Natural killer cell (primary cell): Measurements from ENCODE around the gene EPHB2. TPM values are rescaled to one million over a fixed set of nuclear protein-coding genes. Genes with fewer than 3 reads are reported as not detected.

ENCODE experiments used
- ATAC-seq, 3 donors: fragments of 150-1000 bp in 2 of 3; fragments of 200-7000 bp in 1 of 3; cut with Tn5 transposase; 1 replicate in 1 of 3; 2 replicates in 2 of 3; pipeline ENCODE4 v1.10.0; 2021; ENCODE audit warnings: mild to moderate bottlenecking in 2 of 3, moderate library complexity in 2 of 3
- DNase-seq, 2 donors: peaks; one replicate each; pipeline versions ENCODE4 v3.0.0 to v3.0.0-alpha.2; 2013 to 2021; ENCODE audit warnings: mixed read lengths in 1 of 2
- H3K27ac ChIP-seq: one replicate; pipeline ENCODE4 v1.5.1; 2013; ENCODE audit warnings: mild to moderate bottlenecking, low read length
- H3K27me3 ChIP-seq: one replicate; pipeline ENCODE4 v1.6.1; 2013; ENCODE audit warnings: low read length; ENCODE audit not compliant: control insufficient read depth, insufficient read depth
- H3K36me3 ChIP-seq: one replicate; pipeline ENCODE4 v1.6.1; 2013; ENCODE audit warnings: low read length; ENCODE audit not compliant: control insufficient read depth, insufficient read depth
- H3K4me1 ChIP-seq: one replicate; pipeline ENCODE4 v1.6.1; 2013; ENCODE audit warnings: low read length; ENCODE audit not compliant: control insufficient read depth, insufficient read depth
- H3K4me3 ChIP-seq: one replicate; pipeline ENCODE4 v1.5.1; 2013; ENCODE audit warnings: low read length
- H3K9me3 ChIP-seq: one replicate; pipeline ENCODE4 v1.6.1; 2013; ENCODE audit warnings: low read length; ENCODE audit not compliant: control insufficient read depth, insufficient read depth
- H3K27ac Mint-ChIP-seq, 2 donors: one replicate each; pipeline ENCODE4 v1.8.0; 2022; ENCODE audit warnings: mild to moderate bottlenecking in 2 of 2, mixed read lengths in 2 of 2, moderate library complexity in 1 of 2
- H3K27me3 Mint-ChIP-seq, 2 donors: one replicate each; pipeline ENCODE4 v1.8.0; 2022; ENCODE audit warnings: low read depth in 2 of 2, mixed read lengths in 2 of 2
- H3K36me3 Mint-ChIP-seq: one replicate; pipeline ENCODE4 v1.8.0; 2022; ENCODE audit warnings: mixed read lengths
- H3K4me1 Mint-ChIP-seq, 2 donors: one replicate each; pipeline ENCODE4 v1.8.0; 2022; ENCODE audit warnings: mixed read lengths in 2 of 2
- H3K4me3 Mint-ChIP-seq: one replicate; pipeline ENCODE4 v1.8.0; 2022; ENCODE audit warnings: mild to moderate bottlenecking, moderate library complexity, mixed read lengths
- H3K9me3 Mint-ChIP-seq, 2 donors: one replicate each; pipeline ENCODE4 v1.8.0; 2022; ENCODE audit warnings: mixed read lengths in 2 of 2
- WGBS: methylation state at CpG from one replicate; pipeline ENCODE4 v1.1.7; 2013; ENCODE audit warnings: missing lambda C conversion rate; ENCODE audit not compliant: insufficient coverage; 5-methylcytosine and 5-hydroxymethylcytosine counted together
- intact Hi-C: fragments of 100-400 bp; cut with micrococcal nuclease; formaldehyde crosslinking; loops from one replicate; pipeline ENCODE4 v1.14.2; 2022
- total RNA-seq, 4 donors: library from RNA; stranded (reverse); fragments of 120-200 nt in 1 of 4; gene quantifications; one replicate each; pipeline versions ENCODE4 v1.2.3 to v1.2.4, GENCODE V29; 2013 to 2022
- TF ChIP-seq, protein P1 (sequence below): fragments of 200-600 bp; IDR thresholded peaks from one replicate; pipeline ENCODE4 v1.8.0; 2022; ENCODE audit warnings: antibody characterized with exemption

EPHB2 gene
- total RNA-seq, 3 donors from 2014 or later (not counting 1 experiment from before 2014, with no cell fraction given): 0.14 to 0.23 TPM; not detected in 1

DNA sequence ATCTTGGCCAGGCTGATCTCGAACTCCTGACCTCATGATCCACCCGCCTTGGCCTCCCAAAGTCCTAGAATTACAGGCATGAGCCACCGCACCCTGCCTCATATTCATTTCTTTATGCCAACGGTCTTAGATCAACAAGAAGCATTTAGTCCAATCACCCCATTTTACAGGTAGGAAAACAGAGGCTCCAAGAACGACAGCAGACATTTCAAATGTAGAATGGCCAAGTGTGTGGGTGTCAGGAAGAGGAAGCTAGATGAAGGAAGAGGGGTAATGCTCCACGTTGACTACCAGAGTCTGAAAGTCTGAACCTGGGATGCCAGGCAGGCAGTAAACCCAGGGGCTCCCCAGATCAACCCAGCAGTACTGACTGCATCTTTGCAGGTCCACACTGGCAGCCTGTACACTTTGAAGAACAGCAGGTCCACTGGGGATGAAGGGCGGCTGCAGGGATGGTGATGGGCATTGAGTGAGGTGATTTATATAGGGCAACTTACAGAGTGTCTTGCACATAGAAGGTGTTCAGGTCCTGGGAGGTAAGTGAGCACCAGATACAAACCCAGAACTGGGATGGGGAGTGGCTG lies 120.2 kb downstream of the EPHB2 start:
- Mint-ChIP-seq H3K4me3 (no peak overlapping the region), H3K9me3 (no peaks in the 10 kb centered on the region), H3K27ac (no peak overlapping the region), H3K36me3 (no peaks in the 10 kb centered on the region), H3K27me3 (peaks cover 0 to 1% of the 10 kb centered on the region in 2 donors), H3K4me1 (peaks cover 0 to 5% of the 10 kb centered on the region in 2 donors)
- ATAC-seq (no peak), DNase-seq (no peak)
- Histone ChIP-seq H3K27me3 (no peaks in the 10 kb centered on the region), H3K27ac (no peak overlapping the region), H3K4me1 (no peaks in the 10 kb centered on the region), H3K36me3 (no peaks in the 10 kb centered on the region), H3K4me3 (no peak overlapping the region), H3K9me3 (no peaks in the 10 kb centered on the region)
- TF ChIP-seq, protein P1, sequence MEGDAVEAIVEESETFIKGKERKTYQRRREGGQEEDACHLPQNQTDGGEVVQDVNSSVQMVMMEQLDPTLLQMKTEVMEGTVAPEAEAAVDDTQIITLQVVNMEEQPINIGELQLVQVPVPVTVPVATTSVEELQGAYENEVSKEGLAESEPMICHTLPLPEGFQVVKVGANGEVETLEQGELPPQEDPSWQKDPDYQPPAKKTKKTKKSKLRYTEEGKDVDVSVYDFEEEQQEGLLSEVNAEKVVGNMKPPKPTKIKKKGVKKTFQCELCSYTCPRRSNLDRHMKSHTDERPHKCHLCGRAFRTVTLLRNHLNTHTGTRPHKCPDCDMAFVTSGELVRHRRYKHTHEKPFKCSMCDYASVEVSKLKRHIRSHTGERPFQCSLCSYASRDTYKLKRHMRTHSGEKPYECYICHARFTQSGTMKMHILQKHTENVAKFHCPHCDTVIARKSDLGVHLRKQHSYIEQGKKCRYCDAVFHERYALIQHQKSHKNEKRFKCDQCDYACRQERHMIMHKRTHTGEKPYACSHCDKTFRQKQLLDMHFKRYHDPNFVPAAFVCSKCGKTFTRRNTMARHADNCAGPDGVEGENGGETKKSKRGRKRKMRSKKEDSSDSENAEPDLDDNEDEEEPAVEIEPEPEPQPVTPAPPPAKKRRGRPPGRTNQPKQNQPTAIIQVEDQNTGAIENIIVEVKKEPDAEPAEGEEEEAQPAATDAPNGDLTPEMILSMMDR: no peak
- intact Hi-C loops: no loop called here
- 71% methylated on average over 7 of the region's 7 CpGs for WGBS

- H3K36me3 Mint-ChIP-seq: no peaks in the 10 kb centered on the region
- TF ChIP-seq, protein P1: no peak
- H3K9me3 Mint-ChIP-seq: no peaks in the 10 kb centered on the region
- Histone ChIP-seq H3K36me3 (no peaks in the 10 kb centered on the region), H3K27ac (no peak overlapping the region), H3K4me3 (no peak overlapping the region), H3K9me3 (no peaks in the 10 kb centered on the region), H3K4me1 (no peaks in the 10 kb centered on the region), H3K27me3 (no peaks in the 10 kb centered on the region)
- WGBS: 73% methylated on average over 6 of the region's 6 CpGs
- H3K27ac Mint-ChIP-seq: no peak overlapping the region
- H3K27me3 Mint-ChIP-seq: peaks cover 0 to 3% of the 10 kb centered on the region in 2 donors
- ATAC-seq (peak in 1 of 3 donors; percentile 21), DNase-seq (no peak)
- intact Hi-C loops: no loop called here
- peaks cover 0 to 5% of the 10 kb centered on the region in 2 donors for H3K4me1 Mint-ChIP-seq
- no peak overlapping the region for H3K4me3 Mint-ChIP-seq
Observed at GRCh38 chr1:22831729-22832413, 121.2 kb downstream of the EPHB2 start.

DNA sequence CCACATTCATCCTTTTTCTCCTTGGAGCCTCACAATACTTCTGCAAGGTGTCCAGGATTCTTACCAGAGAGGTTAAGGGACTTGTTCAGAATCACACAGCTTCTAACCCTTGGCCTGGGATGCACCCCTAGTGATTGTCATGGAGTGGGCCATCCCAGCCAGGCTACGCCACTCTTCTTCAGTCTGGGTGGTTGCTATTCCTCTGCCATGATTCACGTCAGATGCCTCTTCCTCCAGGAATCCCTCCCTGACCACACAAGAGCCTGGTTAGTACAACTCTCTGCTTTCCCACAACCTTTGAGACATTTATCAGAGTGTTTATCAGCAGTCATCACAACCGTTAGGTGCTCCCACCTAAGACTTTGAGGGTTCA lies 121.8 kb downstream of the EPHB2 start:
- WGBS: 92% methylated on average over 2 of the region's 3 CpGs
- TF ChIP-seq, protein P1: no peak
- peaks cover 0 to 5% of the 10 kb centered on the region in 2 donors for H3K4me1 Mint-ChIP-seq
- ATAC-seq: no peak
- Histone ChIP-seq H3K9me3 (no peaks in the 10 kb centered on the region), H3K27ac (no peak overlapping the region), H3K4me3 (no peak overlapping the region), H3K27me3 (no peaks in the 10 kb centered on the region), H3K4me1 (no peaks in the 10 kb centered on the region), H3K36me3 (no peaks in the 10 kb centered on the region)
- DNase-seq: no peak
- H3K4me3 Mint-ChIP-seq: no peak overlapping the region
- no peaks in the 10 kb centered on the region for H3K36me3 Mint-ChIP-seq
- intact Hi-C loops: no loop called here
- no peaks in the 10 kb centered on the region for H3K9me3 Mint-ChIP-seq
- H3K27ac Mint-ChIP-seq: no peak overlapping the region
- peaks cover 0 to 3% of the 10 kb centered on the region in 2 donors for H3K27me3 Mint-ChIP-seq
